Breast epithelium (tissue), 3 donors: ENCODE data around the gene RFC4.

ENCODE experiments used
- POLR2A ChIP-seq: fragments of 450-650 bp; IDR thresholded peaks from one replicate; pipeline ENCODE4 v1.6.1; 2016; ENCODE audit warnings: antibody characterized with exemption, mild to moderate bottlenecking, moderate library complexity
- TF ChIP-seq, protein P1 (sequence below), 3 donors: fragments of 450-650 bp; IDR thresholded peaks; one replicate each; pipeline ENCODE4 v1.5.1; 2016 to 2017; ENCODE audit warnings: antibody characterized with exemption in 3 of 3, mild to moderate bottlenecking in 3 of 3, moderate library complexity in 3 of 3

DNA sequence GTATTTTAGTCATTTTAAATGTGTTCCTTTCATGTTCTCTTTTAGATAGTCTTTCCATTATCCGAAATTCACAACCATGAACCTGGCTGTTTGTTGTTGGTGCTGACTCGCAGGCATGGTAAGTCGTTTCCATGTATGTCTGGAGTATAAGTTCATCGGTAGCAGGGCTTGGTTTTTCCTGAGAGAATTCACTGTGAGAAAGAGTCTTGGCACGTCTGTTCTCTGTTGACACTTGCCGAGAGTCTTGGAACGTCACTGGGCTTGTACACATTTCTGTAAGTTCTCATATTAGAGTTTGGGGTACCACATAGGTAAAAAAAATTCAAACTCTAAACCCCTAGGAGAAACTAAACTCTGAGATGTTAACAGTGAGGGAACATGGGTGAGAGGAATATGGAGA, 52.3 kb downstream of the RFC4 start:
- TF ChIP-seq, protein P1, sequence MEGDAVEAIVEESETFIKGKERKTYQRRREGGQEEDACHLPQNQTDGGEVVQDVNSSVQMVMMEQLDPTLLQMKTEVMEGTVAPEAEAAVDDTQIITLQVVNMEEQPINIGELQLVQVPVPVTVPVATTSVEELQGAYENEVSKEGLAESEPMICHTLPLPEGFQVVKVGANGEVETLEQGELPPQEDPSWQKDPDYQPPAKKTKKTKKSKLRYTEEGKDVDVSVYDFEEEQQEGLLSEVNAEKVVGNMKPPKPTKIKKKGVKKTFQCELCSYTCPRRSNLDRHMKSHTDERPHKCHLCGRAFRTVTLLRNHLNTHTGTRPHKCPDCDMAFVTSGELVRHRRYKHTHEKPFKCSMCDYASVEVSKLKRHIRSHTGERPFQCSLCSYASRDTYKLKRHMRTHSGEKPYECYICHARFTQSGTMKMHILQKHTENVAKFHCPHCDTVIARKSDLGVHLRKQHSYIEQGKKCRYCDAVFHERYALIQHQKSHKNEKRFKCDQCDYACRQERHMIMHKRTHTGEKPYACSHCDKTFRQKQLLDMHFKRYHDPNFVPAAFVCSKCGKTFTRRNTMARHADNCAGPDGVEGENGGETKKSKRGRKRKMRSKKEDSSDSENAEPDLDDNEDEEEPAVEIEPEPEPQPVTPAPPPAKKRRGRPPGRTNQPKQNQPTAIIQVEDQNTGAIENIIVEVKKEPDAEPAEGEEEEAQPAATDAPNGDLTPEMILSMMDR (IDR thresholded peaks at IDR 0.05) = no peak
- TF ChIP-seq POLR2A = no peak
